Lung (tissue), 12 donors: ENCODE measurements around the gene RNGTT. TPM values are rescaled to one million over a fixed set of nuclear protein-coding genes. Genes with fewer than 3 reads are reported as not detected.
"Not testable (repeated sequence)": the region's sequence is repeated elsewhere in the genome, so short reads cannot be mapped to it uniquely, and the experiment has no call there.

Source experiments
- ATAC-seq: fragments of 200-7000 bp; cut with Tn5 transposase; one replicate; pipeline ENCODE4 v1.9.1; 2020; ENCODE audit warnings: moderate number of reproducible peaks; ENCODE audit not compliant: insufficient read depth, low FRiP score
- DNase-seq, 3 donors: peaks; one replicate each; pipeline ENCODE4 v3.0.0-alpha.2; 2013 to 2017
- H3K27ac ChIP-seq, 2 donors: one replicate each; pipeline ENCODE4 v1.5.1; 2013; ENCODE audit warnings: mild to moderate bottlenecking in 2 of 2, moderate library complexity in 2 of 2, control low read depth in 1 of 2, inconsistent platforms in 1 of 2, low read depth in 1 of 2, low read length in 1 of 2
- H3K27me3 ChIP-seq, 3 donors: one replicate each; pipeline ENCODE4 v1.5.1; 2013; ENCODE audit warnings: low read length in 2 of 3; ENCODE audit not compliant: control insufficient read depth in 3 of 3, insufficient read depth in 3 of 3
- H3K36me3 ChIP-seq, 4 donors: one replicate each; pipeline ENCODE4 v1.5.1; 2013; ENCODE audit warnings: low read length in 4 of 4, mild to moderate bottlenecking in 1 of 4, moderate library complexity in 1 of 4; ENCODE audit not compliant: control insufficient read depth in 4 of 4, insufficient read depth in 4 of 4
- H3K4me1 ChIP-seq, 5 donors: one replicate each; pipeline ENCODE4 v1.5.1; 2013; ENCODE audit warnings: low read length in 5 of 5, mild to moderate bottlenecking in 2 of 5, moderate library complexity in 1 of 5; ENCODE audit not compliant: control insufficient read depth in 5 of 5, insufficient read depth in 5 of 5
- H3K4me3 ChIP-seq: one replicate; pipeline ENCODE4 v1.5.1; 2013; ENCODE audit warnings: mild to moderate bottlenecking, control low read depth, moderate library complexity
- H3K9ac ChIP-seq, 2 donors: one replicate each; pipeline ENCODE4 v1.5.1; 2013; ENCODE audit warnings: low read length in 2 of 2, control low read depth in 1 of 2; ENCODE audit not compliant: insufficient read depth in 1 of 2
- H3K9me3 ChIP-seq, 4 donors: one replicate each; pipeline ENCODE4 v1.5.1; 2013; ENCODE audit warnings: low read length in 3 of 4, mild to moderate bottlenecking in 1 of 4, moderate library complexity in 1 of 4; ENCODE audit not compliant: control insufficient read depth in 4 of 4, insufficient read depth in 3 of 4
- WGBS, 2 donors: extraction: QIAGEN DNeasy Blood & Tissue Kit; methylation state at CpG; one replicate each; pipeline ENCODE4 v1.1.7; 2013; 5-methylcytosine and 5-hydroxymethylcytosine counted together
- polyA plus RNA-seq, 2 donors: library from polyadenylated mRNA; stranded (reverse); fragments of 200-250 nt; gene quantifications; one replicate each; pipeline ENCODE4 v1.2.1, GENCODE V29; 2013
- total RNA-seq, 2 donors: library from RNA; depleted of rRNA in 1 of 2; stranded (reverse); fragments of >200 nt in 1 of 2; gene quantifications; one replicate each; pipeline ENCODE4 v1.2.1, GENCODE V29; 2014 to 2021
- TF ChIP-seq, protein P1 (sequence below): IDR thresholded peaks from 2 replicates; pipeline ENCODE4 v1.5.1; 2012; ENCODE audit warnings: mild to moderate bottlenecking; ENCODE audit errors: control extremely low read depth, extremely low read depth
- donor health status: control.
- donor health status: control.
- donor health status: Bipolar disorder and iron deficiency.
- donor health status: healthy.
- donor health status: DM: yes; HTN: yes; CAD: no.

The RNGTT gene
- total and polyA plus RNA-seq, 4 donors = 3.0 to 25.0 (median 9.2) TPM

- no peak overlapping the region for H3K27ac ChIP-seq
These were observed 123.1 kb downstream of the RNGTT start for GRCh38 chr6:88840289-88840688.

GRCh38 chr6:88839280-88839679 is 124.1 kb downstream of the RNGTT start:
- TF ChIP-seq, protein P1, sequence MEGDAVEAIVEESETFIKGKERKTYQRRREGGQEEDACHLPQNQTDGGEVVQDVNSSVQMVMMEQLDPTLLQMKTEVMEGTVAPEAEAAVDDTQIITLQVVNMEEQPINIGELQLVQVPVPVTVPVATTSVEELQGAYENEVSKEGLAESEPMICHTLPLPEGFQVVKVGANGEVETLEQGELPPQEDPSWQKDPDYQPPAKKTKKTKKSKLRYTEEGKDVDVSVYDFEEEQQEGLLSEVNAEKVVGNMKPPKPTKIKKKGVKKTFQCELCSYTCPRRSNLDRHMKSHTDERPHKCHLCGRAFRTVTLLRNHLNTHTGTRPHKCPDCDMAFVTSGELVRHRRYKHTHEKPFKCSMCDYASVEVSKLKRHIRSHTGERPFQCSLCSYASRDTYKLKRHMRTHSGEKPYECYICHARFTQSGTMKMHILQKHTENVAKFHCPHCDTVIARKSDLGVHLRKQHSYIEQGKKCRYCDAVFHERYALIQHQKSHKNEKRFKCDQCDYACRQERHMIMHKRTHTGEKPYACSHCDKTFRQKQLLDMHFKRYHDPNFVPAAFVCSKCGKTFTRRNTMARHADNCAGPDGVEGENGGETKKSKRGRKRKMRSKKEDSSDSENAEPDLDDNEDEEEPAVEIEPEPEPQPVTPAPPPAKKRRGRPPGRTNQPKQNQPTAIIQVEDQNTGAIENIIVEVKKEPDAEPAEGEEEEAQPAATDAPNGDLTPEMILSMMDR = no peak
- Histone ChIP-seq H3K27ac (no peak overlapping the region), H3K36me3 (peaks cover 0 to 6% (median 4%) of the 10 kb centered on the region in 4 donors), H3K9me3 (peaks cover 0 to 2% (median 0%) of the 10 kb centered on the region in 4 donors), H3K9ac (no peak overlapping the region), H3K4me3 (no peak overlapping the region), H3K27me3 (no peaks in the 10 kb centered on the region), H3K4me1 (peaks cover 0 to 2% (median 0%) of the 10 kb centered on the region in 5 donors)
- 97 to 99% methylated on average over 5 of the region's 5 CpGs for WGBS, 2 donors
- DNase-seq (no peak), ATAC-seq (no peak)

More at GRCh38 chr6:88840289-88840688, 123.1 kb downstream of the RNGTT start:
- Histone ChIP-seq H3K27me3 (no peaks in the 10 kb centered on the region), H3K4me1 (peaks cover 0 to 2% (median 0%) of the 10 kb centered on the region in 5 donors), H3K36me3 (peaks cover 0 to 8% (median 5%) of the 10 kb centered on the region in 4 donors), H3K9ac (no peak overlapping the region), H3K4me3 (no peak overlapping the region), H3K9me3 (peaks cover 0 to 2% (median 0%) of the 10 kb centered on the region in 4 donors)
- WGBS, 2 donors = 96% methylated on average over 7 of the region's 7 CpGs
- ATAC-seq = no peak
- DNase-seq = no peak
- TF ChIP-seq, protein P1 = no peak

GRCh38 chr6:88835210-88835609 is 128.2 kb downstream of the RNGTT start:
- no peaks in the 10 kb centered on the region for H3K27me3 ChIP-seq
- no peaks in the 10 kb centered on the region for H3K36me3 ChIP-seq
- no peak overlapping the region for H3K9ac ChIP-seq
- H3K9me3 ChIP-seq = peaks cover 0 to 2% (median 1%) of the 10 kb centered on the region in 4 donors
- H3K4me3 ChIP-seq = no peak overlapping the region
- DNase-seq = no peak
- TF ChIP-seq, protein P1 = no peak
- no peaks in the 10 kb centered on the region for H3K4me1 ChIP-seq
- ATAC-seq = no peak
- H3K27ac ChIP-seq = no peak overlapping the region

DNA sequence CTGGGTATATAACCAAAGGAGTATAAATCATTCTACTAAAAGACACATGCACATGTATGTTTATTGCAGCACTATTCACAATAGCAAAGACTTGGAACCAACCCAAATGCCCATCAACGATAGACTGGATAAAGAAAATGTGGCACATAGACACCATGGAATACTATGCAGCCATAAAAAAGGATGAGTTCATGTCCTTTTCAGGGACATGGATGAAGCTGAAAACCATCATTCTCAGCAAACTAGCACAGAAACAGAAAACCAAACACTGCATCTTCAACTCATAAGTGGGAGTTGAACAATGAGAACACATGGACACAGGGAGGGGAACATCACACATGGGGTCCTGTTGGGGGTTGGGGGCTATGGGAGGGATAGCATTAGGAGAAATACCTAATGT is 130.3 kb downstream of the RNGTT start:
- 89 to 100% methylated on average over 1 of the region's 1 CpG for WGBS, 2 donors
- ATAC-seq, H3K27ac ChIP-seq, H3K4me1 ChIP-seq, H3K36me3 ChIP-seq, H3K4me3 ChIP-seq, H3K27me3 ChIP-seq, H3K9me3 ChIP-seq, DNase-seq, H3K9ac ChIP-seq: not testable (repeated sequence)

DNA sequence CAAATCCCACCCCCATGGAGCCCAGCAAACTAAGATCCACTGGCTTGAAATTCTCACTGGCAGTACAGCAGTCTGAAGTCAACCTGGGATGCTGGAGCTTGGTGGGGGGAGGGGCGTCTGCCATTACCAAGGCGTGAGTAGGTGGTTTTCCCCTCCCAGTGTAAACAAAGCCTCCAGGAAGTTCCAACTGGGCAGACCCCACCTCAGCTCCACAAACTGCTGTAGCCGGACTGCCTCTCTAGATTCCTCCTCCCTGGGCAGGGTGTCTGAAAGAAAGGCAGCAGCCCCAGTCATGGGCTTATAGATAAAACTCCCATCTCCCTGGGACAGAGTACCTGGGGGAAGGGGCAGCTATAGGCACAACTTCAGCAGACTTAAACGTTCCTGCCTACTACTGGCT is 135.8 kb downstream of the RNGTT start:
- not testable (repeated sequence) for H3K4me1 ChIP-seq, H3K9me3 ChIP-seq, ATAC-seq, DNase-seq, H3K27ac ChIP-seq, H3K36me3 ChIP-seq, H3K9ac ChIP-seq, H3K4me3 ChIP-seq, H3K27me3 ChIP-seq
- 86 to 90% methylated on average over 4 of the region's 4 CpGs for WGBS, 2 donors
